CD8-positive, alpha-beta memory T cell (primary cell): ENCODE results near the gene HSF5. TPM values are rescaled to one million over a fixed set of nuclear protein-coding genes. Genes with fewer than 3 reads are reported as not detected.

ENCODE experiments used
- CTCF ChIA-PET: fragments of 350-600 bp; sonication (Branson Sonifier 250); formaldehyde crosslinking; loops from one replicate; lab custom pipeline; 2021; ENCODE audit warnings: antibody characterized with exemption; lab: Charles Lee
- POLR2A ChIA-PET: fragments of 350-600 bp; sonication (Branson Sonifier 250); formaldehyde crosslinking; loops from one replicate; lab custom pipeline; 2021; ENCODE audit warnings: antibody characterized with exemption; lab: Charles Lee
- DNase-seq, 5 donors: peaks; one replicate each; pipeline versions ENCODE4 v3.0.0 to v3.0.0-alpha.2; 2020 to 2022; ENCODE audit warnings: mixed read lengths in 1 of 5
- H3K27ac ChIP-seq: one replicate; pipeline ENCODE4 v1.7.0; 2013; ENCODE audit warnings: low read depth, mild to moderate bottlenecking, low read length, moderate library complexity
- H3K27me3 ChIP-seq: 2 replicates; pipeline ENCODE4 v1.7.0; 2013; ENCODE audit warnings: low read length, mild to moderate bottlenecking; ENCODE audit not compliant: insufficient read depth, poor library complexity, severe bottlenecking
- H3K36me3 ChIP-seq: 2 replicates; pipeline ENCODE4 v1.7.0; 2013; ENCODE audit warnings: mild to moderate bottlenecking, low read length, moderate library complexity; ENCODE audit not compliant: insufficient read depth
- H3K4me1 ChIP-seq: 2 replicates; pipeline ENCODE4 v1.7.0; 2013; ENCODE audit warnings: mild to moderate bottlenecking, low read length, moderate library complexity; ENCODE audit not compliant: insufficient read depth
- H3K4me3 ChIP-seq: 2 replicates; pipeline ENCODE4 v1.7.0; 2013; ENCODE audit warnings: mild to moderate bottlenecking, low read length
- H3K9me3 ChIP-seq: 2 replicates; pipeline ENCODE4 v1.7.0; 2013; ENCODE audit warnings: mild to moderate bottlenecking, low read length
- H3K27ac Mint-ChIP-seq, 8 donors: one replicate each; pipeline ENCODE4 v1.8.0; 2020 to 2021; ENCODE audit warnings: mixed read lengths in 8 of 8, mild to moderate bottlenecking in 6 of 8, inconsistent platforms in 3 of 8, moderate library complexity in 3 of 8
- H3K27me3 Mint-ChIP-seq, 2 donors: one replicate each; pipeline ENCODE4 v1.8.0; 2020 to 2021; ENCODE audit warnings: mixed read lengths in 2 of 2, mild to moderate bottlenecking in 1 of 2, moderate library complexity in 1 of 2
- H3K36me3 Mint-ChIP-seq, 3 donors: one replicate each; pipeline ENCODE4 v1.8.0; 2020 to 2021; ENCODE audit warnings: mixed read lengths in 3 of 3, inconsistent platforms in 1 of 3, mild to moderate bottlenecking in 1 of 3
- H3K4me1 Mint-ChIP-seq, 3 donors: one replicate each; pipeline ENCODE4 v1.8.0; 2020 to 2021; ENCODE audit warnings: mixed read lengths in 3 of 3, inconsistent platforms in 1 of 3, mild to moderate bottlenecking in 1 of 3
- H3K4me3 Mint-ChIP-seq, 7 donors: one replicate each; pipeline ENCODE4 v1.8.0; 2020 to 2021; ENCODE audit warnings: mixed read lengths in 7 of 7, mild to moderate bottlenecking in 6 of 7, moderate library complexity in 4 of 7, inconsistent platforms in 2 of 7
- H3K9me3 Mint-ChIP-seq, 5 donors: one replicate each; pipeline ENCODE4 v1.8.0; 2020 to 2022; ENCODE audit warnings: mixed read lengths in 5 of 5, mild to moderate bottlenecking in 3 of 5, moderate library complexity in 2 of 5, inconsistent platforms in 1 of 5
- polyA plus RNA-seq: library from polyadenylated mRNA; unstranded; fragments of 300-500 nt; fragmentation: Illumina TruSeq; gene quantifications from one replicate; pipeline ENCODE4 v1.2.3, GENCODE V29; 2021
- total RNA-seq, 2 experiments: library from RNA; stranded (reverse); gene quantifications; one replicate each; pipeline ENCODE4 v1.2.3, GENCODE V29; 2021

Gene HSF5
- total and polyA plus RNA-seq, 3 experiments from 2014 or later, result 0.76 to 5.5 (median 5.4) TPM

- Histone ChIP-seq H3K36me3 (no peaks in the 10 kb centered on the region), H3K27me3 (no peaks in the 10 kb centered on the region), H3K4me1 (peaks cover 53% of the 10 kb centered on the region), H3K4me3 (no peak overlapping the region), H3K27ac (no peak overlapping the region), H3K9me3 (no peaks in the 10 kb centered on the region)
- no peaks in the 10 kb centered on the region for H3K9me3 Mint-ChIP-seq
- no peaks in the 10 kb centered on the region for H3K36me3 Mint-ChIP-seq
- DNase-seq, result no peak
- no peaks in the 10 kb centered on the region for H3K27me3 Mint-ChIP-seq
- H3K4me3 Mint-ChIP-seq, result peak overlapping the region in 6 of 7 donors; percentile 0 to 42 (median 31)
- peak overlapping the region; percentile 55 to 91 (median 74) for H3K27ac Mint-ChIP-seq
- ChIA-PET CTCF (interaction anchor here (1.8 kb wide), 1 partner anchor 78 kb away, joined by 4 read pairs; no protein-coding TSS in a partner anchor), POLR2A (interaction anchor here (0.6 kb wide), 1 partner anchor 37 kb away, joined by 3 read pairs; no protein-coding TSS in a partner anchor)
- peaks cover 42 to 65% (median 43%) of the 10 kb centered on the region in 3 donors for H3K4me1 Mint-ChIP-seq
Observed at GRCh38 chr17:58382108-58382871, 105.9 kb downstream of the HSF5 start.

- Histone ChIP-seq H3K27ac (no peak overlapping the region), H3K36me3 (no peaks in the 10 kb centered on the region), H3K4me3 (no peak overlapping the region), H3K9me3 (no peaks in the 10 kb centered on the region), H3K27me3 (no peaks in the 10 kb centered on the region), H3K4me1 (peaks cover 53% of the 10 kb centered on the region)
- peaks cover 42 to 63% (median 43%) of the 10 kb centered on the region in 3 donors for H3K4me1 Mint-ChIP-seq
- H3K4me3 Mint-ChIP-seq, result peak overlapping the region in 4 of 7 donors; percentile 31 to 60 (median 50)
- ChIA-PET CTCF (interaction anchor here (1.0 to 1.8 kb wide), 2 partner anchors 77 to 131 kb away, joined by 3 to 4 read pairs; no protein-coding TSS in a partner anchor), POLR2A (interaction anchor here (0.6 kb wide), 1 partner anchor 36 kb away, joined by 3 read pairs; no protein-coding TSS in a partner anchor)
- no peaks in the 10 kb centered on the region for H3K9me3 Mint-ChIP-seq
- no peak for DNase-seq
- no peaks in the 10 kb centered on the region for H3K36me3 Mint-ChIP-seq
- H3K27me3 Mint-ChIP-seq, result no peaks in the 10 kb centered on the region
- H3K27ac Mint-ChIP-seq, result peak overlapping the region; percentile 55 to 91 (median 86)
Observed at GRCh38 chr17:58381124-58382035, 106.8 kb downstream of the HSF5 start.

GRCh38 chr17:58380207-58381123, 107.7 kb downstream of the HSF5 start:
- H3K4me1 Mint-ChIP-seq, result peaks cover 42 to 62% (median 43%) of the 10 kb centered on the region in 3 donors

GRCh38 chr17:58379511-58379824, 108.7 kb downstream of the HSF5 start:
- Mint-ChIP-seq H3K4me1 (peaks cover 42 to 54% (median 43%) of the 10 kb centered on the region in 3 donors), H3K4me3 (peak overlapping the region in 6 of 7 donors; percentile 2 to 66 (median 26)), H3K27ac (peak overlapping the region; percentile 64 to 90 (median 78)), H3K9me3 (no peaks in the 10 kb centered on the region), H3K27me3 (no peaks in the 10 kb centered on the region), H3K36me3 (no peaks in the 10 kb centered on the region)
- ChIA-PET POLR2A (interaction anchor here (1.5 kb wide), 1 partner anchor 28 kb away, joined by 4 read pairs; the partner anchor contains the start of gene SUPT4H1), CTCF (interaction anchor here (1.3 to 1.4 kb wide), 2 partner anchors 36 to 62 kb away, joined by 3 to 5 read pairs; no protein-coding TSS in a partner anchor)
- Histone ChIP-seq H3K9me3 (no peaks in the 10 kb centered on the region), H3K36me3 (no peaks in the 10 kb centered on the region), H3K4me1 (peaks cover 53% of the 10 kb centered on the region), H3K27me3 (no peaks in the 10 kb centered on the region), H3K4me3 (no peak overlapping the region), H3K27ac (no peak overlapping the region)
- DNase-seq, result no peak

More at GRCh38 chr17:58380207-58381123, 107.7 kb downstream of the HSF5 start:
- H3K4me1 ChIP-seq, result peaks cover 53% of the 10 kb centered on the region
- no peaks in the 10 kb centered on the region for H3K36me3 ChIP-seq
- no peak for DNase-seq
- peak overlapping the region; percentile 45 to 90 (median 80) for H3K27ac Mint-ChIP-seq
- H3K4me3 ChIP-seq, result no peak overlapping the region
- no peaks in the 10 kb centered on the region for H3K9me3 ChIP-seq
- H3K27me3 Mint-ChIP-seq, result no peaks in the 10 kb centered on the region
- ChIA-PET POLR2A (interaction anchor here (1.5 kb wide), 1 partner anchor 29 kb away, joined by 4 read pairs; the partner anchor contains the start of gene SUPT4H1), CTCF (interaction anchor here (1.0 to 1.4 kb wide), 3 partner anchors 35 to 130 kb away, joined by 3 to 5 read pairs (median 3); no protein-coding TSS in a partner anchor)
- no peaks in the 10 kb centered on the region for H3K9me3 Mint-ChIP-seq
- no peaks in the 10 kb centered on the region for H3K36me3 Mint-ChIP-seq
- H3K27ac ChIP-seq, result no peak overlapping the region
- no peaks in the 10 kb centered on the region for H3K27me3 ChIP-seq
- H3K4me3 Mint-ChIP-seq, result peak overlapping the region in 5 of 7 donors; percentile 1 to 60 (median 40)

GRCh38 chr17:58378733-58379510, 109.3 kb downstream of the HSF5 start:
- Mint-ChIP-seq H3K4me1 (peaks cover 40 to 49% (median 43%) of the 10 kb centered on the region in 3 donors), H3K36me3 (peaks cover 0 to under 1% (median 0%) of the 10 kb centered on the region in 3 donors), H3K27ac (peak overlapping the region; percentile 64 to 90 (median 78)), H3K9me3 (no peaks in the 10 kb centered on the region), H3K27me3 (no peaks in the 10 kb centered on the region), H3K4me3 (peak overlapping the region in 6 of 7 donors; percentile 2 to 66 (median 26))
- POLR2A ChIA-PET, result interaction anchor here (1.5 kb wide), 1 partner anchor 27 kb away, joined by 4 read pairs; the partner anchor contains the start of gene SUPT4H1
- Histone ChIP-seq H3K27me3 (no peaks in the 10 kb centered on the region), H3K9me3 (no peaks in the 10 kb centered on the region), H3K4me1 (peaks cover 53% of the 10 kb centered on the region), H3K4me3 (no peak overlapping the region), H3K27ac (no peak overlapping the region), H3K36me3 (no peaks in the 10 kb centered on the region)
- DNase-seq, result no peak
- CTCF ChIA-PET, result interaction anchor here (0.9 to 1.4 kb wide), 4 partner anchors 23 to 62 kb away, joined by 3 to 5 read pairs (median 4); no protein-coding TSS in a partner anchor

- Mint-ChIP-seq H3K36me3 (peaks cover 0 to 5% (median 0%) of the 10 kb centered on the region in 3 donors), H3K4me3 (no peak overlapping the region), H3K27me3 (no peaks in the 10 kb centered on the region), H3K9me3 (no peaks in the 10 kb centered on the region), H3K4me1 (peaks cover 35 to 45% (median 40%) of the 10 kb centered on the region in 3 donors), H3K27ac (peak overlapping the region in 1 of 8 donors; percentile 68)
- H3K4me3 ChIP-seq, result no peak overlapping the region
- no peak for DNase-seq
- H3K27ac ChIP-seq, result no peak overlapping the region
- peaks cover 48% of the 10 kb centered on the region for H3K4me1 ChIP-seq
- CTCF ChIA-PET, result interaction anchor here (0.9 to 1.2 kb wide), 2 partner anchors 22 to 60 kb away, joined by 3 to 5 read pairs; no protein-coding TSS in a partner anchor
- H3K36me3 ChIP-seq, result no peaks in the 10 kb centered on the region
- POLR2A ChIA-PET, result no interaction called here
- no peaks in the 10 kb centered on the region for H3K9me3 ChIP-seq
- no peaks in the 10 kb centered on the region for H3K27me3 ChIP-seq
Observed at GRCh38 chr17:58377661-58378060, 110.5 kb downstream of the HSF5 start.
